ENCODE results near the gene PMP22.

The PMP22 gene

DNA sequence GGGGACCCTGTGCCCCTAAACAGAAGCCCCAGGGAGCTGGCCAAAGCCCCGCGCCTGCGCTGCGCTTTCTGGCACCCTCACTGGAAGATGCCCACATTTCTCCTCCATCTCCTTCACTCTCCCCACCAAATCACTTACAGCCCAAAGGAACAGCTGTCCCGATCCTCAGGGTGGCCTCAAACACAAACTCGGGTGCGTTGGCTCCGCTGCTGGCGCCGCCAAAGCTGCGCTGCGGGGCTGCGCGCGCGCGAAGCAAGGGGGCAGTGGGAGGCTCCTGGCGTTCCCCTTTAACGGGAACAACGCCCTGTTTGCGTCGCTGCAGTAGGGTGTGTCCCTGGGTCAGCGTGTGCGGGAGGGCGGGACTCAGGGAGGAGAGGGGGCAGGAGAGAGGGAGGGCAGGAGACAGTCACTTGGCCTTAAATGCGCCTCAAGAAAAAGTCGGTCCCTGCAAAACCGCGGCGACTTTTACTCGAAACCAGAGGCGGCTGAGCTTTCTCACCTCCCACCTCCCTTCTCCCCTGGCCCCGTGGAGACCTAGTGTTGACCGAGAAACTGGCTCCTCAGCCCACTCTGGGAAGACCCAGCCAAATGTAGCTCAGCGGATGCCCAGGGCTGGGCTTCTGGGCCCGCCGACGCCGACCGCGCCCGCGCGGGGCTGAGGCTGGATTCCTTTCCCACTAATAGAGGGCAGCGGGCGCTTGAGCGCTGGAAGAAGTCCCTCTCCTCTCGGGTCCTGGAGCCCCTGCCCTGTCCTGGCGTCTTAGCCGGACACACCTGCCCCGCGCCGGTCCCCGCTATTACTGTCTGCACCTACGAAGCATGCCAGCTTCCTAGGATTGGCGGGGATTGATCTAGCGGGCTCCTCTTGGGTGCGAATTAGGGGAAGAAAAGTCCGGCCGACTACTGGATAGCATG is 2.6 kb downstream of the PMP22 start:
- H3K36me3 ChIP-seq, result no peaks in the 10 kb centered on the region
- H3K4me3 ChIP-seq (ENCODE audit: low read depth, low read length), result peak overlapping the region; percentile 76
- H3K9me3 ChIP-seq, result no peaks in the 10 kb centered on the region
- H3K4me1 ChIP-seq, result no peaks in the 10 kb centered on the region
- H3K27me3 ChIP-seq, result no peaks in the 10 kb centered on the region
- TF ChIP-seq, protein P1, sequence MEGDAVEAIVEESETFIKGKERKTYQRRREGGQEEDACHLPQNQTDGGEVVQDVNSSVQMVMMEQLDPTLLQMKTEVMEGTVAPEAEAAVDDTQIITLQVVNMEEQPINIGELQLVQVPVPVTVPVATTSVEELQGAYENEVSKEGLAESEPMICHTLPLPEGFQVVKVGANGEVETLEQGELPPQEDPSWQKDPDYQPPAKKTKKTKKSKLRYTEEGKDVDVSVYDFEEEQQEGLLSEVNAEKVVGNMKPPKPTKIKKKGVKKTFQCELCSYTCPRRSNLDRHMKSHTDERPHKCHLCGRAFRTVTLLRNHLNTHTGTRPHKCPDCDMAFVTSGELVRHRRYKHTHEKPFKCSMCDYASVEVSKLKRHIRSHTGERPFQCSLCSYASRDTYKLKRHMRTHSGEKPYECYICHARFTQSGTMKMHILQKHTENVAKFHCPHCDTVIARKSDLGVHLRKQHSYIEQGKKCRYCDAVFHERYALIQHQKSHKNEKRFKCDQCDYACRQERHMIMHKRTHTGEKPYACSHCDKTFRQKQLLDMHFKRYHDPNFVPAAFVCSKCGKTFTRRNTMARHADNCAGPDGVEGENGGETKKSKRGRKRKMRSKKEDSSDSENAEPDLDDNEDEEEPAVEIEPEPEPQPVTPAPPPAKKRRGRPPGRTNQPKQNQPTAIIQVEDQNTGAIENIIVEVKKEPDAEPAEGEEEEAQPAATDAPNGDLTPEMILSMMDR (IDR thresholded peaks at IDR 0.05; ENCODE audit: low read depth, low read length), result no peak
- DNase-seq, result peak; percentile 69

DNA sequence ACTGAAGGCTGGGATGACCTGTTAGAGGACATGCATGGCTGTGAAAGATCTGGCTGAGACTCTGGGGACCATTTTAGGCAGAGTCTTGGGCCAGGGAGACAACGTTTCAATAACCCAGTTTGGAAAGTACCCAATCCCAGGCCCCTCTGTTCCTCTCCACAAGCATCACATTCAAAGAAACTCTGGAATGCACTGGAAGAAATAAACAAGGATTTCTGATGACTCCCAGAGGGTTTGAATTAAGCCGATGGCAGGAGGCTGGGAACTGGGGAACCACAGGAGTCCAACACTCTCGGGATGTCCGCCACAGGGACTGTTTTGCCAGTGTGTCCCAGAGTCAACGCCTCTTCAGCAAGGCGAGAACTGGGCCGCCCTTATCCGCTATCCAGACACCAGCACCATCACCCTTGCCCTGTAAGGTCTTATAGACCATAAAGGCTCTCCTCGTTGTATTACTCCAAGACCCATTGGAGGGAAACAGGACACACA is 3.3 kb downstream of the PMP22 start:
- DNase-seq, result peak; percentile 12
- TF ChIP-seq, protein P1 (IDR thresholded peaks at IDR 0.05; ENCODE audit: low read depth, low read length), result no peak
- Histone ChIP-seq H3K9me3 (no peaks in the 10 kb centered on the region), H3K27me3 (no peaks in the 10 kb centered on the region), H3K4me1 (peaks cover 4% of the 10 kb centered on the region), H3K4me3 (ENCODE audit: low read depth, low read length) (peak overlapping the region; percentile 76), H3K36me3 (no peaks in the 10 kb centered on the region)

DNA sequence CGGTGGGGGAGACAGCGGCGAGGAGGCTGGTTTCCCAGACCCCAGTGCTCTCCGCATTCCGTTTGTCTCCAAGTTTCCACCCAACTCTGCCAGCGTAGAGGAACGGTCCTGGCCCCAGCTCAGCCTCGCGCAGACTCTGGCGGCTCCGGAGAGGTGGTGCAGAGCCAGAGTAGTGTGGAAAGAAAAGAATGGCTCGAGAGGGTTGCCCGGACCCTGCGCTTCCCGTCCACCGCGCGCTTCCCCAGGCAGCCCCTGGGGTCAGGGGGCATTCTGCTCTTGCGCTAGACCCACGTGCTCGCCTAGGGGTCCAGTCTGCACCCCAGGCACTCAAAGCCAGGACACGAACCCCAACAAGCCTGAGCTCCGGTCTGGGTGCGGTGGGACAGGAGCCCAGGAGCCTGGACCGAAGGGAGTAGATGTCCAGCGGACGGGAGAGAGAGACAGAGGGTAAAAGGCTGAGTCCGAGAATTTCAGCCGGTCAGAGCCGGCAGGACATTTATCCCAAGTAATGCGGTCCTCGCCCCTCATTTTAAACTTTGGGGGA is 3.8 kb downstream of the PMP22 start:
- TF ChIP-seq, protein P1 (IDR thresholded peaks at IDR 0.05; ENCODE audit: low read depth, low read length), result no peak
- H3K4me1 ChIP-seq, result peaks cover 4% of the 10 kb centered on the region
- peak overlapping the region; percentile 76 for H3K4me3 ChIP-seq (ENCODE audit: low read depth, low read length)
- peak; percentile 62 for DNase-seq
- H3K27me3 ChIP-seq, result no peaks in the 10 kb centered on the region
- no peaks in the 10 kb centered on the region for H3K36me3 ChIP-seq
- H3K9me3 ChIP-seq, result no peaks in the 10 kb centered on the region

DNA sequence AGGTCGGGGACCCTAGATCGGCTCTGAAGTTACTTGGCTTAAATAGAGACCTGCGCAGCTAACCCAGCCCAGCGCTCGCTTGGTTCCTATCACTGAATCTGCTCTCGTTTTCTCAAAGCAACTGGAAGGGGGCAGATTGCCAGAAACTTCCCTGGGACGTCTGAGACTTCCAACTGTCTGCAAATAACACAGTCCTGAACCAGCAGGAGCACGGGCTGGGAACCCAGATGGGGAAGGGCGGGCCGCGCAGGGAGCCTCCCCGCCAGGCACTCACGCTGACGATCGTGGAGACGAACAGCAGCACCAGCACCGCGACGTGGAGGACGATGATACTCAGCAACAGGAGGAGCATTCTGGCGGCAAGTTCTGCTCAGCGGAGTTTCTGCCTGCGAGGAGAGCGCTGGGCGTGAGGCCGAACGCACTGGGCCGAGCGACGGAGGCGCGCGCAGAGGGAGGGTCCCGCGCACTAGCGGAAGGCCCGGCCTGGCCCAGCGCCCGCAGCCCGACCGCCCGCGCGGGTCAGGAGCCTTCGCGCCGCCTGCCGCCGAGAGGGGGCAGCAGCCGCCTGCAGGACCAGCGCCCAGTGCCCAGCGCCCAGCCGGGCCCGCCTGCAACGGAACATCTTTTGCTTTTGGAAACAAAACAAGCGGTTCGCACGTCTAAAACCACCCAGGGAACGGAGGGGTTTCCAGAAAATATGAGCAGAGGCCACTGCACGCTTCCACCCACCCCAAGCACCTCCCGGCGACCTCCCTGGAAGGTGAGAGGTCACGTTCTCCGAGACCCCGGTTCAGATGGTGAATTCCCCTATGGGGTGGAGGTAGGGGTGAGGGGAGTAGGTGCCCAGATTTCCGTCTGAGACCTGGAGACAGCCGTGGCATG is 4.5 kb downstream of the PMP22 start:
- DNase-seq, result peak; percentile 85
- Histone ChIP-seq H3K27me3 (no peaks in the 10 kb centered on the region), H3K4me1 (peaks cover 4% of the 10 kb centered on the region), H3K36me3 (no peaks in the 10 kb centered on the region), H3K9me3 (no peaks in the 10 kb centered on the region), H3K4me3 (ENCODE audit: low read depth, low read length) (peak overlapping the region; percentile 76)
- TF ChIP-seq, protein P1 (IDR thresholded peaks at IDR 0.05; ENCODE audit: low read depth, low read length), result peak; percentile 40

DNA sequence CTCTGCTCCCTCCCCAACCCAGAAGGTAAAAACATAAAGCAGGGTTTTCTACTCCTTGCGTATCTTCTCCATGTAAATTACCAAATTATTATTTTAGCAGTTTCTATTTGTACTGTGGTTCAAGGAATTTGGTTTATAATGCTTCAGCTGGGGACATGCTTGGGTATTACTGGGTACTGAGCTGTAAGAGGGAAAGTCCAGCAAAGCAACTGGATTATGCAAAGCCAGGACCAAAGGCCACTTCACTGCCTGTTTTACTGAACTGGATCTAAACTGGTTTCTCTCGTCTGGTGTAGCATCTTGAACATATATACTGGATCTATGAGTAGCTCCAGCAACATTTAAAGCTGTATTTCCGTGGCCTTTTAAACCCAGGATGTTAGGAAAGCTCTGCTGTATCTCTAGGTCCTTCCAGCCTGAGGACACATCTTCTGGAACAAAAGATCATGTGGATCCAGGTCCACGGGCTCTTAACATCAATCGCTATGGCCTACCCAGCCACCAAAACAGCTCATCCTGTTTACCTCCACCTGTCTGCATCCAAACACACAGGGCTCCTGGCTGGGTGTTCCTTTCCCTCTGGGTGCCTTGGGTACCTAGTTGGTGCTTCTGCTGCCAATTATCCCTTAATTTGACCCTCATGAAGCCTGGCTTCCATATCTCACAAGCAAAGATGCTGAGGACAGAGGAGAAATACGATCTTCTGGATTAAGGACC is 7.2 kb downstream of the PMP22 start:
- H3K27me3 ChIP-seq, result no peaks in the 10 kb centered on the region

More for the DNA sequence above, 7.2 kb downstream of the PMP22 start:
- H3K9me3 ChIP-seq, result no peaks in the 10 kb centered on the region
- H3K4me1 ChIP-seq, result peaks cover 4% of the 10 kb centered on the region
- no peak overlapping the region for H3K4me3 ChIP-seq (ENCODE audit: low read depth, low read length)
- DNase-seq, result no peak
- H3K36me3 ChIP-seq, result no peaks in the 10 kb centered on the region
- TF ChIP-seq, protein P1 (IDR thresholded peaks at IDR 0.05; ENCODE audit: low read depth, low read length), result no peak

Data from BE2C (cell line).